SKM-1 treated with dmso at 0.1 percent for 144 hours (cell line): ENCODE measurements around the gene MYO16.

Experiments
- DNase-seq: peaks from one replicate; lab custom pipeline; 2025; ENCODE audit not compliant: unreplicated experiment; lab: John Stamatoyannopoulos, UW

MYO16 gene

GRCh38 chr13:109146912-109147647, 517.7 kb downstream of the MYO16 start:
- DNase-seq: no peak

- DNase-seq: no peak
These were observed 518.8 kb downstream of the MYO16 start for GRCh38 chr13:109148243-109148642.

GRCh38 chr13:109150696-109151095, 521.3 kb downstream of the MYO16 start:
- DNase-seq: no peak

- DNase-seq: no peak
These were observed 521.8 kb downstream of the MYO16 start for GRCh38 chr13:109151255-109151654.

GRCh38 chr13:109151696-109152095, 522.3 kb downstream of the MYO16 start:
- DNase-seq: no peak

- DNase-seq: no peak
These were observed 523.0 kb downstream of the MYO16 start for GRCh38 chr13:109152311-109152820.

GRCh38 chr13:109152941-109153340, 523.5 kb downstream of the MYO16 start:
- no peak for DNase-seq

GRCh38 chr13:109154146-109154545, 524.7 kb downstream of the MYO16 start:
- no peak for DNase-seq

GRCh38 chr13:109154546-109154945, 525.1 kb downstream of the MYO16 start:
- no peak for DNase-seq

- DNase-seq: no peak
These were observed 525.8 kb downstream of the MYO16 start for GRCh38 chr13:109154966-109155761.

GRCh38 chr13:109156181-109156935, 526.9 kb downstream of the MYO16 start:
- DNase-seq: no peak

GRCh38 chr13:109157275-109157674, 527.9 kb downstream of the MYO16 start:
- no peak for DNase-seq

- DNase-seq: no peak
These were observed 529.0 kb downstream of the MYO16 start for GRCh38 chr13:109158383-109158782.

- no peak for DNase-seq
These were observed 530.4 kb downstream of the MYO16 start for GRCh38 chr13:109159650-109160309.

- no peak for DNase-seq
These were observed 530.9 kb downstream of the MYO16 start for GRCh38 chr13:109160357-109160756.

GRCh38 chr13:109160887-109161669, 531.7 kb downstream of the MYO16 start:
- no peak for DNase-seq

GRCh38 chr13:109162248-109163036, 533.0 kb downstream of the MYO16 start:
- peak; percentile 93 for DNase-seq

GRCh38 chr13:109163037-109163379, 533.6 kb downstream of the MYO16 start:
- DNase-seq: no peak

GRCh38 chr13:109165417-109165904, 536.0 kb downstream of the MYO16 start:
- no peak for DNase-seq
